Gastrocnemius medialis (tissue), 4 donors: ENCODE measurements around the gene KCNH2.

Experiments
- CTCF ChIP-seq, 5 experiments: fragments of 450-650 bp in 3 of 5; fragments of 200-600 bp in 2 of 5; sonication (generic) in 2 of 5; IDR thresholded peaks in 4 of 5; conservative IDR thresholded peaks in 1 of 5; 1 replicate in 4 of 5; 2 replicates in 1 of 5; pipeline ENCODE4 v1.5.1; 2016 to 2019; ENCODE audit warnings: antibody characterized with exemption in 5 of 5, mild to moderate bottlenecking in 3 of 5, moderate library complexity in 3 of 5
- POLR2A ChIP-seq, 2 donors: fragments of 450-650 bp; IDR thresholded peaks; one replicate each; pipeline ENCODE4 v1.6.1; 2017; ENCODE audit warnings: antibody characterized with exemption in 2 of 2, mild to moderate bottlenecking in 2 of 2, moderate library complexity in 2 of 2

- TF ChIP-seq CTCF (IDR thresholded peaks at IDR 0.05 in 4 of 5, conservative IDR thresholded peaks at IDR 0.05 in 1 of 5) (no peak), POLR2A (IDR thresholded peaks at IDR 0.05) (no peak)
These were observed 31.9 kb upstream of the KCNH2 start for GRCh38 chr7:151010037-151010306.
